IPS-18a (cell line): ENCODE results near the gene EAPP.

Experiments used
- H3K27ac ChIP-seq: one replicate; pipeline ENCODE4 v1.5.1; 2013; ENCODE audit warnings: low read length
- H3K27me3 ChIP-seq: one replicate; pipeline ENCODE4 v1.6.1; 2013; ENCODE audit warnings: mild to moderate bottlenecking, low read length; ENCODE audit not compliant: control insufficient read depth, insufficient read depth
- H3K36me3 ChIP-seq: one replicate; pipeline ENCODE4 v1.6.1; 2013; ENCODE audit warnings: low read depth, low read length; ENCODE audit not compliant: control insufficient read depth
- H3K4me1 ChIP-seq: one replicate; pipeline ENCODE4 v1.6.1; 2013; ENCODE audit warnings: low read depth, low read length; ENCODE audit not compliant: control insufficient read depth
- H3K4me3 ChIP-seq: one replicate; pipeline ENCODE4 v1.5.1; 2013; ENCODE audit warnings: low read length
- H3K9ac ChIP-seq: one replicate; pipeline ENCODE4 v1.6.1; 2013; ENCODE audit warnings: mild to moderate bottlenecking, low read length, moderate library complexity
- H3K9me3 ChIP-seq: one replicate; pipeline ENCODE4 v1.6.1; 2013; ENCODE audit warnings: low read depth, low read length; ENCODE audit not compliant: control insufficient read depth

EAPP gene

GRCh38 chr14:34474187-34474679 is 65.3 kb downstream of the EAPP start:
- Histone ChIP-seq H3K4me1 (peaks cover under 1% of the 10 kb centered on the region), H3K9ac (no peak overlapping the region), H3K9me3 (no peaks in the 10 kb centered on the region), H3K27me3 (no peaks in the 10 kb centered on the region), H3K4me3 (no peak overlapping the region), H3K27ac (no peak overlapping the region), H3K36me3 (no peaks in the 10 kb centered on the region)

GRCh38 chr14:34472706-34473279 is 66.7 kb downstream of the EAPP start:
- Histone ChIP-seq H3K36me3 (no peaks in the 10 kb centered on the region), H3K4me1 (peaks cover 4% of the 10 kb centered on the region), H3K9ac (no peak overlapping the region), H3K4me3 (no peak overlapping the region), H3K27ac (no peak overlapping the region), H3K27me3 (no peaks in the 10 kb centered on the region), H3K9me3 (no peaks in the 10 kb centered on the region)

GRCh38 chr14:34470319-34470718 is 69.2 kb downstream of the EAPP start:
- no peak overlapping the region for H3K9ac ChIP-seq
- no peaks in the 10 kb centered on the region for H3K36me3 ChIP-seq
- H3K27me3 ChIP-seq, result no peaks in the 10 kb centered on the region
- H3K4me1 ChIP-seq, result peaks cover 4% of the 10 kb centered on the region
- no peaks in the 10 kb centered on the region for H3K9me3 ChIP-seq
- H3K27ac ChIP-seq, result no peak overlapping the region
- H3K4me3 ChIP-seq, result no peak overlapping the region

GRCh38 chr14:34466691-34467090 is 72.8 kb downstream of the EAPP start:
- Histone ChIP-seq H3K4me3 (no peak overlapping the region), H3K36me3 (no peaks in the 10 kb centered on the region), H3K9ac (no peak overlapping the region), H3K27ac (no peak overlapping the region), H3K4me1 (peaks cover 4% of the 10 kb centered on the region), H3K27me3 (no peaks in the 10 kb centered on the region), H3K9me3 (no peaks in the 10 kb centered on the region)
